Hepatocyte (in vitro differentiated cells): ENCODE measurements around the gene ZNF595. TPM values are rescaled to one million over a fixed set of nuclear protein-coding genes. Genes with fewer than 3 reads are reported as not detected.

Source experiments
- DNase-seq: peaks from one replicate; pipeline ENCODE4 v3.0.0-alpha.2; 2016; ENCODE audit warnings: low spot score
- H2AFZ ChIP-seq: fragments of 200-600 bp; sonication (generic); 2 replicates; pipeline ENCODE4 v1.6.0; 2016; ENCODE audit warnings: antibody characterized with exemption, mild to moderate bottlenecking
- H3K27ac ChIP-seq: fragments of 200-600 bp; sonication (generic); 2 replicates; pipeline ENCODE4 v1.5.1; 2016; ENCODE audit warnings: mild to moderate bottlenecking
- H3K27me3 ChIP-seq: fragments of 200-600 bp; sonication (generic); 2 replicates; pipeline ENCODE4 v1.6.1; 2016
- H3K36me3 ChIP-seq: fragments of 200-600 bp; sonication (generic); replicated peaks from 2 replicates; pipeline ENCODE4 v1.5.1; 2016; ENCODE audit warnings: low read depth; ENCODE audit not compliant: insufficient read depth
- H3K4me1 ChIP-seq: fragments of 200-600 bp; sonication (generic); 2 replicates; pipeline ENCODE4 v1.5.1; 2016; ENCODE audit warnings: mild to moderate bottlenecking, moderate library complexity; ENCODE audit not compliant: insufficient read depth
- H3K4me2 ChIP-seq: fragments of 200-600 bp; sonication (generic); 2 replicates; pipeline ENCODE4 v1.6.0; 2016
- H3K4me3 ChIP-seq: fragments of 200-600 bp; sonication (generic); 2 replicates; pipeline ENCODE4 v1.5.1; 2016; ENCODE audit warnings: mild to moderate bottlenecking
- H3K79me2 ChIP-seq: fragments of 200-600 bp; sonication (generic); 2 replicates; pipeline ENCODE4 v1.6.0; 2017; ENCODE audit warnings: mild to moderate bottlenecking
- H3K9me2 ChIP-seq: fragments of 200-600 bp; sonication (generic); replicated peaks from 2 replicates; pipeline ENCODE4 v1.6.0; 2017; ENCODE audit warnings: mild to moderate bottlenecking; ENCODE audit not compliant: insufficient read depth
- H3K9me3 ChIP-seq: fragments of 200-600 bp; sonication (generic); 2 replicates; pipeline ENCODE4 v1.5.1; 2016; ENCODE audit warnings: low read depth, mild to moderate bottlenecking
- H4K20me1 ChIP-seq: fragments of 200-600 bp; sonication (generic); 2 replicates; pipeline ENCODE4 v1.6.0; 2016; ENCODE audit warnings: mild to moderate bottlenecking; ENCODE audit not compliant: insufficient read depth, poor library complexity, severe bottlenecking
- EZH2 ChIP-seq: fragments of 200-600 bp; sonication (generic); IDR thresholded peaks from 2 replicates; pipeline ENCODE4 v1.6.1; 2016; ENCODE audit warnings: antibody characterized with exemption, mild to moderate bottlenecking, borderline replicate concordance
- EZH2phosphoT487 ChIP-seq: fragments of 200-600 bp; sonication (generic); IDR thresholded peaks from one replicate; pipeline ENCODE4 v1.6.1; 2018; ENCODE audit warnings: antibody characterized with exemption, mild to moderate bottlenecking, low read depth, moderate library complexity; ENCODE audit not compliant: unreplicated experiment, severe bottlenecking
- WGBS: methylation state at CpG from one replicate; pipeline ENCODE4 v1.1.6; 2016; ENCODE audit warnings: low lambda C conversion rate; ENCODE audit errors: missing lambda C conversion rate; 5-methylcytosine and 5-hydroxymethylcytosine counted together
- polyA plus RNA-seq: library from polyadenylated mRNA; unstranded; fragments of >200 nt; fragmentation: Nextera tagmentation; extraction: Ambion mirVana; gene quantifications from 2 replicates; pipeline ENCODE4 v1.2.1, GENCODE V29; 2016
- total RNA-seq: library from RNA; depleted of rRNA; stranded (reverse); fragments of >200 nt; gene quantifications from 2 replicates; pipeline ENCODE4 v1.2.3, GENCODE V29; 2014
- TF ChIP-seq, protein P1 (sequence below): fragments of 200-600 bp; sonication (generic); IDR thresholded peaks from 2 replicates; pipeline ENCODE4 v1.5.1; 2016; ENCODE audit warnings: antibody characterized with exemption, mild to moderate bottlenecking; ENCODE audit not compliant: poor library complexity

The ZNF595 gene
- total and polyA plus RNA-seq, 2 experiments from 2014 or later, result 4.2 to 11.3 TPM

DNA sequence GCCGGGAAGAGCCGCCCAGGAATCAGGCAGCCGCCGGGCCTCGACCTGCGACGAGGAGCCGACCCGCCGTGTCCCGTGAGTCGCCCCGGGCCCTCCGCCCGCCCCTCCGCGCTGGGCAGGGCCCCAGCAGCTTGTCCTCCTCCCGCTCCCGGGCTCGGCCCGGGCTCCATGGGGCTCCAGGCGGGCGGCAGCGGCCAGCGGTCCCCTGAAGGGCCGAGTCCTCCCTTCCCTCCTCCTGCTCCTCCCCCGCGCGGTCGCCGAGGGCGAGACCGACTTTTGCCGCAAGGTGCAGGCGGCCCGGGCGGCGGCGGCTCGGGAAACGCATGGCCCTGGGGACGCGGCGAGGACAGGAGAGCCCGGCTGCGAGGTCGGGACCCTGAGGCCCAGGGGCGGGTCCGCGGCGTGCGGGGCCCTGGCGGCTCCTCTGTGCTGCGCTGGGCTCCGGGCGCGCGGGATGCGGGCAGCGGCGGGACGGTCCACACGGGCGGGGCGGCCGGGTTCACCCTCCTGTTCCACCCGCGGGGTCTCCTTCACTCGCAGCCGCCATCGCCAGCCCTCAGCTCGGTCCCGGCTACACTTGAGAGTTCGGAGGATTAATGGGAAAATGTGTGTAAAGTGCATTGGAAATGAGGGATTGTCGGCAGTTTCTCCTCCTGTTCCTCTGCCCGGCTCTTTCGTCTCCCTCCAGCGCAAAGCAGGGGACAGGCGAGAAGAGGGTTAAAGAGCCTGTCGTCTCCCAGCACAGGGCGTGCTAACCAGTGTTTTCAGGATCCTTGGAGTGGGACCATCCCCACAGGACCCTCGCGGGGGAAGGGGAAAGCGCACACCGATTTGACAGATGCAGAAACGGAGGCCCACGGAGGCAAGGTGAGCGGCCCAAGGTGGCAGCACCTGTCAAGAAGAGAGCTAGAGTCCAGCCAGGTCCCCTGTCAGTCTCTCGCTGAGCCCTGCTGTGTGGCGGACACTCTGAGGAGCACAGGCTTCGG, 54.6 kb downstream of the ZNF595 start:
- H3K4me2 ChIP-seq, result no peak overlapping the region
- H3K27me3 ChIP-seq, result no peaks in the 10 kb centered on the region
- no peaks in the 10 kb centered on the region for H3K79me2 ChIP-seq
- 95% methylated on average over 29 of the region's 91 CpGs for WGBS
- no peaks in the 10 kb centered on the region for H3K9me2 ChIP-seq
- no peak overlapping the region for H3K4me3 ChIP-seq
- peak; percentile 2 for DNase-seq
- H3K36me3 ChIP-seq, result no peaks in the 10 kb centered on the region
- no peak overlapping the region for H3K27ac ChIP-seq
- H2AFZ ChIP-seq, result no peak overlapping the region
- no peaks in the 10 kb centered on the region for H3K9me3 ChIP-seq
- TF ChIP-seq EZH2, result no peak
- TF ChIP-seq EZH2phosphoT487, result no peak
- TF ChIP-seq, protein P1, sequence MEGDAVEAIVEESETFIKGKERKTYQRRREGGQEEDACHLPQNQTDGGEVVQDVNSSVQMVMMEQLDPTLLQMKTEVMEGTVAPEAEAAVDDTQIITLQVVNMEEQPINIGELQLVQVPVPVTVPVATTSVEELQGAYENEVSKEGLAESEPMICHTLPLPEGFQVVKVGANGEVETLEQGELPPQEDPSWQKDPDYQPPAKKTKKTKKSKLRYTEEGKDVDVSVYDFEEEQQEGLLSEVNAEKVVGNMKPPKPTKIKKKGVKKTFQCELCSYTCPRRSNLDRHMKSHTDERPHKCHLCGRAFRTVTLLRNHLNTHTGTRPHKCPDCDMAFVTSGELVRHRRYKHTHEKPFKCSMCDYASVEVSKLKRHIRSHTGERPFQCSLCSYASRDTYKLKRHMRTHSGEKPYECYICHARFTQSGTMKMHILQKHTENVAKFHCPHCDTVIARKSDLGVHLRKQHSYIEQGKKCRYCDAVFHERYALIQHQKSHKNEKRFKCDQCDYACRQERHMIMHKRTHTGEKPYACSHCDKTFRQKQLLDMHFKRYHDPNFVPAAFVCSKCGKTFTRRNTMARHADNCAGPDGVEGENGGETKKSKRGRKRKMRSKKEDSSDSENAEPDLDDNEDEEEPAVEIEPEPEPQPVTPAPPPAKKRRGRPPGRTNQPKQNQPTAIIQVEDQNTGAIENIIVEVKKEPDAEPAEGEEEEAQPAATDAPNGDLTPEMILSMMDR, result no peak
- H4K20me1 ChIP-seq, result no peaks in the 10 kb centered on the region
- no peaks in the 10 kb centered on the region for H3K4me1 ChIP-seq

DNA sequence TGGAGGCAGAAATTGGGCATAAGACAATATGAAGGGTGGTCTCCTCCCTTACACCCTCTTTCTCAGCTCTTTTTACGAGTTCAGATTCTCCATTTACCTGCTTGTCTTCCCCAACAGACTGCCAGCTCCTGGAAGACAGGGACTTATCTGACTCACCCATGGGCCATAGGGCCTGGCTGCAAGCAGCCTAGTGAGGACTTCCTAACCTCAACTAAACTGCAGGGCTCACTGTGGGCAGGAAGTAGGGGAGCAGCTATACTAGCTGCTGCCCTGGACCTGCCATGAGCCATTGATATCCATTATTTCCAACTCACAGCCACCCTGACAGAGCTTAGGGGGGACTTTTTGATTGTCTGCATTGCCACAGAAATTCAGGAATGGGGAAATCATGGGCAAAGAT, 59.6 kb downstream of the ZNF595 start:
- no peaks in the 10 kb centered on the region for H3K27me3 ChIP-seq
- H3K4me1 ChIP-seq, result no peaks in the 10 kb centered on the region
- H3K36me3 ChIP-seq, result no peaks in the 10 kb centered on the region
- H3K27ac ChIP-seq, result no peak overlapping the region
- no peaks in the 10 kb centered on the region for H3K9me2 ChIP-seq
- TF ChIP-seq EZH2phosphoT487, result no peak
- TF ChIP-seq, protein P1, result no peak
- no peak for TF ChIP-seq EZH2
- WGBS, result 41% methylated on average over 1 of the region's 1 CpG
- peak; percentile 0 for DNase-seq
- no peak overlapping the region for H3K4me2 ChIP-seq
- no peak overlapping the region for H2AFZ ChIP-seq
- H3K4me3 ChIP-seq, result no peak overlapping the region
- H4K20me1 ChIP-seq, result no peaks in the 10 kb centered on the region
- H3K9me3 ChIP-seq, result no peaks in the 10 kb centered on the region
- H3K79me2 ChIP-seq, result no peaks in the 10 kb centered on the region

DNA sequence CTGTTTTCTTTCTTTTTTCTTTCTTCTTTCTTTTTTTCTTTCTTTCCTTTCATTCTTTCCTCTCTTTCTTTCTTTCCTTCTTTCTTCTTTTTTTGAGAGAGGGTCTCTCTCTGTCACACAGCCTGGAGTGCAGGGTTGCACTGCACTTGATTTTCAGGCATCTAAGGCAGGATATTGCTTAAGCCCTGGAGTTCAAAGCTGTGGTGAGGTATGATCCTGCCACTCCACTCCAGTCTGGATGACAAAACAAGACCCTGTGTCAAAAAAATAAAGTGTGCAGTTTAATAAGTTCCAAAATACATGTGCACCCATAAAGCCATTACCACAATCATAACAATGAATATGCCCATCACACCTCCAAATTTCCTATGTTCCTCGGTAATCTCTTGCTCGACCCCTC, 60.6 kb downstream of the ZNF595 start:
- no peak overlapping the region for H3K4me3 ChIP-seq
- no peaks in the 10 kb centered on the region for H3K36me3 ChIP-seq
- no peak overlapping the region for H3K27ac ChIP-seq
- no peaks in the 10 kb centered on the region for H3K27me3 ChIP-seq
- no peak overlapping the region for H2AFZ ChIP-seq
- TF ChIP-seq EZH2, result no peak
- TF ChIP-seq, protein P1, result no peak
- no peak for TF ChIP-seq EZH2phosphoT487
- no peaks in the 10 kb centered on the region for H4K20me1 ChIP-seq
- peak; percentile 0 for DNase-seq
- H3K9me2 ChIP-seq, result no peaks in the 10 kb centered on the region
- H3K79me2 ChIP-seq, result no peaks in the 10 kb centered on the region
- H3K9me3 ChIP-seq, result no peaks in the 10 kb centered on the region
- H3K4me2 ChIP-seq, result no peak overlapping the region
- no peaks in the 10 kb centered on the region for H3K4me1 ChIP-seq
- WGBS, result 81% methylated on average over 2 of the region's 2 CpGs
